Endometrial microvascular endothelial cells (primary cell): Measurements from ENCODE around the gene OR5T3. TPM values are rescaled to one million over a fixed set of nuclear protein-coding genes. Genes with fewer than 3 reads are reported as not detected.
"Not testable (repeated sequence)": the region's sequence is repeated elsewhere in the genome, so short reads cannot be mapped to it uniquely, and the experiment has no call there.

Experiments
- in situ Hi-C: cut with HindIII; loops from 2 replicates; pipeline ENCODE4 v1.10.0; 2017; ENCODE audit warnings: low sequenced_read_pairs, low pct_unique_long_range_greater_than_20kb; ENCODE audit errors: inconsistent ontology term
- total RNA-seq: library from RNA; depleted of rRNA; stranded (reverse); fragments of >200 nt; gene quantifications from one replicate; pipeline ENCODE4 v1.2.3, GENCODE V29; 2015; ENCODE audit errors: inconsistent ontology term

Gene OR5T3
- not detected for total RNA-seq

GRCh38 chr11:56251954-56252353 is at the start of gene OR5T3:
TSS of gene OR5T3 (plus strand) at chr11:56252254. CDS start at chr11:56252254, 0 bp downstream.
- in situ Hi-C loops = no loop called here

GRCh38 chr11:56207790-56208189 is 44.3 kb upstream of the OR5T3 start:
- in situ Hi-C loops = no loop called here

- in situ Hi-C loops = no loop called here
Observed at GRCh38 chr11:56214537-56214936, 37.5 kb upstream of the OR5T3 start.

GRCh38 chr11:56219735-56220134 is 32.3 kb upstream of the OR5T3 start:
- in situ Hi-C loops = not testable (repeated sequence)

GRCh38 chr11:56234155-56234554 is 17.9 kb upstream of the OR5T3 start, which contains the start of gene OR5T2:
TSS of gene OR5T2 (minus strand) at chr11:56234255. CDS start at chr11:56233062, 1,193 bp downstream.
- in situ Hi-C loops = no loop called here

- in situ Hi-C loops = no loop called here
Observed at GRCh38 chr11:56271092-56271491, 19.0 kb downstream of the OR5T3 start.

GRCh38 chr11:56273854-56274253 is 21.8 kb downstream of the OR5T3 start, which contains the start of gene OR5T1:
TSS of gene OR5T1 (plus strand) at chr11:56274154. CDS start at chr11:56275639, 1,485 bp downstream.
- in situ Hi-C loops = no loop called here

- in situ Hi-C loops = no loop called here
Observed at GRCh38 chr11:56292154-56292553, 40.1 kb downstream of the OR5T3 start, which contains the start of gene OR8H1. TSS of gene OR8H1 (minus strand) at chr11:56292254. CDS start at chr11:56291062, 1,192 bp downstream.

- in situ Hi-C loops = no loop called here
Observed at GRCh38 chr11:56296898-56297297, 44.8 kb downstream of the OR5T3 start.

Other genes with a start within 250 kb of the OR5T3 start
- gene OR5AS1, start 224.6 kb upstream of the OR5T3 start, total RNA-seq = not detected
- gene OR8I2, start 158.9 kb upstream of the OR5T3 start, total RNA-seq = not detected
- gene OR8H2, start 148.6 kb upstream of the OR5T3 start, total RNA-seq = not detected
- gene OR8H3, start 129.9 kb upstream of the OR5T3 start, total RNA-seq = not detected
- gene OR8J3, start 112.1 kb upstream of the OR5T3 start, total RNA-seq = not detected
- gene OR8K5, start 91.9 kb upstream of the OR5T3 start, total RNA-seq = not detected
- not detected for gene OR5J2, start 75.6 kb upstream of the OR5T3 start, total RNA-seq
- not detected for gene OR5T2, start 18.0 kb upstream of the OR5T3 start, total RNA-seq
- not detected for gene OR5T1, start 21.9 kb downstream of the OR5T3 start, total RNA-seq
- not detected for gene OR8H1, start 40.0 kb downstream of the OR5T3 start, total RNA-seq
- not detected for gene OR8K3, start 62.9 kb downstream of the OR5T3 start, total RNA-seq
- gene OR8K1, start 93.8 kb downstream of the OR5T3 start, total RNA-seq = not detected
- not detected for gene OR8J1, start 102.0 kb downstream of the OR5T3 start, total RNA-seq
- gene OR8U1, start 123.4 kb downstream of the OR5T3 start, total RNA-seq = not detected
- not detected for gene OR5AL1, start 160.4 kb downstream of the OR5T3 start, total RNA-seq
- not detected for gene OR5M3, start 221.1 kb downstream of the OR5T3 start, total RNA-seq
- gene OR5M8, start 239.1 kb downstream of the OR5T3 start, total RNA-seq = not detected